Pancreas (tissue), 8 donors: Measurements from ENCODE around the gene WNT16. TPM values are rescaled to one million over a fixed set of nuclear protein-coding genes. Genes with fewer than 3 reads are reported as not detected.

Source experiments
- polyA plus RNA-seq, 2 donors: library from polyadenylated mRNA; stranded (reverse); fragments of 200-250 nt; gene quantifications; one replicate each; pipeline ENCODE4 v1.2.3, GENCODE V29; 2013
- total RNA-seq, 6 donors: library from RNA; stranded (reverse); fragmentation: NEBNext Ultra II Directional in 4 of 6; extraction: Animal tissue kit (Norgen Biotek cat#: 25700) in 4 of 6; gene quantifications; one replicate each; pipeline versions ENCODE4 v1.2.1 to v1.2.4, GENCODE V29; 2021 to 2023
- donor health status: healthy with polysubstance abuse.
- donor health status: DM: no; HTN: no; CAD: no; lungs with moderate emphysema.
- donor health status: DM: no; HTN: no; CAD: no.
- donor health status: Bipolar disorder and iron deficiency.
- donor health status: DM: yes; HTN: yes; CAD: no.
- donor health status: DM: no; HTN: no; CAD: no.
- donor health status: DM: no; HTN: no; CAD: no.
- donor health status: DM: yes; HTN: yes; CAD: no.

WNT16 gene
- total and polyA plus RNA-seq, 8 donors: 0.05 to 0.06 TPM; not detected in 6

Other genes starting within 250 kb of the WNT16 start
- 10 to 100 TPM; 25.3 to 43.6 (median 37.4) TPM for gene FAM3C, start 67.3 kb downstream of the WNT16 start, total RNA-seq
- 10 to 100 TPM; 18.2 to 39.6 TPM for gene FAM3C, start 67.3 kb downstream of the WNT16 start, polyA plus RNA-seq